ENCODE measurements around the gene ANGEL2.

DNA sequence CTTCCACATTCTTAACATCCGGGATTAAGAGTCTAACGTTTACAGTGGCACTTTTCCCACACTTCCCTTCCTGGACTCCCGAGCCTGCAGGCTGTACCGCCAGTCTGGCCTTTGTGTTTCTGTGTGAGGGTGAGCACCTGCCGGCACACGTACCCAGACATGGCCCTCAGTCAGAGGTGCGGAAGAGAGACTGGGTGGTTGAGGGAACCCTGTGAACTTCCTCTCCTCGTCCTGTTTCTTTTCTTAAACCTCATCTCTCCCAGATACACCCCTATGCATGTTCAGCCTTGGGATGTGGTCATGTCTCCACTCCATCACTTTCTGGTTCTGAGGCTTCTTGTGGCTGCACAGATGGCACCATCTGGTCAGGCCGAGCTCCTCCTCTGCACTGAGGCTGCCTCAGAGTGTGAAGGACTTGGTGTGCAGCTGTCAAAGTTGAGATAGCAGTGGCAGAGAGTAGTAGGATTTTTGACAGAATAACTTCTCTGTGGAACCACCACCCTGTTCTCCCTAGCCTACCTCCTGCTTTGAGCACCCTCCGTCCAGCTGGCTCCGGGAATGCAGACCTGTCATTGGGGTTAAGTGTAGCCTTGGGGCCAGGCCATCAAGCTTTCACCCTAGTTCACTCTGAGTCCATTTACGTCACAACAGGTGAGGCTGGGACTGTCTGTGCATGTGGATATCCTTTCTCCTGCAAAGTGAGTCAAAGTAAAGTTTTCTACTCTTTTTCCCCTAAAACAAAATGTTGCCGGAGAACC is 33.9 kb downstream of the ANGEL2 start:
- TF ChIP-seq, protein P1, sequence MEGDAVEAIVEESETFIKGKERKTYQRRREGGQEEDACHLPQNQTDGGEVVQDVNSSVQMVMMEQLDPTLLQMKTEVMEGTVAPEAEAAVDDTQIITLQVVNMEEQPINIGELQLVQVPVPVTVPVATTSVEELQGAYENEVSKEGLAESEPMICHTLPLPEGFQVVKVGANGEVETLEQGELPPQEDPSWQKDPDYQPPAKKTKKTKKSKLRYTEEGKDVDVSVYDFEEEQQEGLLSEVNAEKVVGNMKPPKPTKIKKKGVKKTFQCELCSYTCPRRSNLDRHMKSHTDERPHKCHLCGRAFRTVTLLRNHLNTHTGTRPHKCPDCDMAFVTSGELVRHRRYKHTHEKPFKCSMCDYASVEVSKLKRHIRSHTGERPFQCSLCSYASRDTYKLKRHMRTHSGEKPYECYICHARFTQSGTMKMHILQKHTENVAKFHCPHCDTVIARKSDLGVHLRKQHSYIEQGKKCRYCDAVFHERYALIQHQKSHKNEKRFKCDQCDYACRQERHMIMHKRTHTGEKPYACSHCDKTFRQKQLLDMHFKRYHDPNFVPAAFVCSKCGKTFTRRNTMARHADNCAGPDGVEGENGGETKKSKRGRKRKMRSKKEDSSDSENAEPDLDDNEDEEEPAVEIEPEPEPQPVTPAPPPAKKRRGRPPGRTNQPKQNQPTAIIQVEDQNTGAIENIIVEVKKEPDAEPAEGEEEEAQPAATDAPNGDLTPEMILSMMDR (IDR thresholded peaks at IDR 0.05; ENCODE audit: insufficient read depth, low read length, poor library complexity, severe bottlenecking), result no peak
- no peak for TF ChIP-seq EZH2phosphoT487 (conservative IDR thresholded peaks at IDR 0.05; ENCODE audit: low read length)
